GM21367 (cell line): ENCODE results near the gene SLC35D3.
"Not testable (repeated sequence)": the region's sequence is repeated elsewhere in the genome, so short reads cannot be mapped to it uniquely, and the experiment has no call there.

ENCODE experiments used
- ATAC-seq: cut with Tn5 transposase; IDR thresholded peaks from one replicate; pipeline ENCODE4 v1.9.1; 2021; ENCODE audit not compliant: unreplicated experiment

Gene SLC35D3

DNA sequence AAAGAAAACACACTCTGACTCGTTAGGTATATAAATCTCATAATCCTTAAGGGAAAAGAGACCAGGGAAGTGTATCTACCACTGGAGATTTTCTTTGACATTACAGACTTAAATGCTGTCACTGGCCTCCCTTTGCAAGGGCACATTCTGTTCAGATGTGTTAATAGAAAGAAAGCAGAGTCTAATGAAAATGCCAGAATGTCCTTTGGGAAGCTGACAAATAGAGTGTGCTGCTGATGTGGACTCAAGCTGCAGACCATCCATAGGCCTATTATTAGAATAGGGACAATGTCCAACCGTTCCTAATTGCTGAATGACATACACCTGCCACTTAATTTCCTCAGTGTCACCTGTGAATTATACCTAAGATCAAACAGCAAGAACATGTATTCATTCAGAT, 41.2 kb downstream of the SLC35D3 start:
- ATAC-seq = no peak

DNA sequence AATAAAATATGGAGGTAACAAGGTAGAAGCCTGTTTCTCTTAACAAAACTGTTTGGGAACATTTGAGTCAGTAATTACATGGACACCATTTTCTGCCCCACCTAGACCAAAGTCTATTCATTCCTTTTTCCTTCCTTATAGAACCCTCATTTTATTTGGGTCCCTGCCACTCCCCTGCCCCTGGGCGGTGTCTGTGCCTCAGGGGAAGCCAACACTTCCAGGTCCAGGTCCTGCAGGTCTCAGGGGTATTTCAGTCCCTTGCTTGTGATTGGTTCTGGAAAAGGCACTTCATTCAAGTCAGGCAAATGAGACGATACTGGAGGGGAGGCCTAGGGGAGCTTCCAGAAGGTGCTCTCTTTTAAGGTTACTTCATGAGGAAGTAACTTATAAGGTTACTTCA, 42.3 kb downstream of the SLC35D3 start:
- no peak for ATAC-seq

- ATAC-seq = peak; percentile 96
Measured at GRCh38 chr6:136967876-136968752, 46.0 kb downstream of the SLC35D3 start.

- ATAC-seq = no peak
Measured at GRCh38 chr6:136968837-136969236, 46.7 kb downstream of the SLC35D3 start.

- no peak for ATAC-seq
Measured at GRCh38 chr6:136969433-136969832, 47.3 kb downstream of the SLC35D3 start.

DNA sequence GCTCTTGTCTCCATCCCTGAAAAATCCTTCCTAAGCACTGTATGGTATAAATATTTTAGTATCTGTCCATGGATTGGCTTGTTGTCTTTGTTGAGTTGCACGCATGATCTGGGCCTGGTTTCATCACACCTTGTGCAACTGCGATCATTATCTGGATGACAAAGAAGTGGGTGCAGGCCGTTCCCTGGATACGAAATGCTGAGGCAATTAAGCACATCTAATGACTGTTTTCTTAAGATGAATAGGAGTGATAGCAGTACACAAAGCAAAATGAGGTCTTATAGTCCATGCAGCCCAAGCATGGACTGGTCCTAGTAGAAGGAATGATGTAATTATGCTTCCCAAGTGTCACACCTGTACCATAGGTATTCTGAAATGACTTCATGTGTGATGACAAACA, 47.8 kb downstream of the SLC35D3 start:
- no peak for ATAC-seq

DNA sequence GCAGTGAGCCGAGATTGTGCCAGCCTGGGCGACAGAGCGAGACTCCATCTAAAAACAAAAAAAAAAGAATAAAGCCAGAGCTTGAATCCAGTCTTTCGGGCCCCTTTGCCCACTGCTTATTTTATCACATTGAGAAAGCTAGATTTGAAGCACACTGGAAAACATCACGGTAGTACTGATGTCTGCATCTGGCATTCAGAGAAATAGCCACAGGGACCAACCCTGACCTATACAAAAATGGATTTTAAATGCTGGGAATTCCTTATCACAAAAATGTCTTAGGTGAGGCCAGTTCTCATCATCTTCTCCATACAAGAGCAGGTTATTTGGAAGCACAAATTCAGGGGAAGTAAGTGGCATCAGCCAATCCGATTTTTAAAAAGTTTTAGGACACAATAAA, 49.5 kb downstream of the SLC35D3 start:
- no peak for ATAC-seq

- not testable (repeated sequence) for ATAC-seq
Measured at GRCh38 chr6:136973781-136974180, 51.7 kb downstream of the SLC35D3 start.
